Inflammatory macrophage treated with lipopolysaccharide for 4 hours (primary cell): ENCODE results near the gene RUNDC1.

Source experiments
- DNase-seq: peaks from one replicate; pipeline ENCODE4 v3.0.0-alpha.2; 2020

Gene RUNDC1

DNA sequence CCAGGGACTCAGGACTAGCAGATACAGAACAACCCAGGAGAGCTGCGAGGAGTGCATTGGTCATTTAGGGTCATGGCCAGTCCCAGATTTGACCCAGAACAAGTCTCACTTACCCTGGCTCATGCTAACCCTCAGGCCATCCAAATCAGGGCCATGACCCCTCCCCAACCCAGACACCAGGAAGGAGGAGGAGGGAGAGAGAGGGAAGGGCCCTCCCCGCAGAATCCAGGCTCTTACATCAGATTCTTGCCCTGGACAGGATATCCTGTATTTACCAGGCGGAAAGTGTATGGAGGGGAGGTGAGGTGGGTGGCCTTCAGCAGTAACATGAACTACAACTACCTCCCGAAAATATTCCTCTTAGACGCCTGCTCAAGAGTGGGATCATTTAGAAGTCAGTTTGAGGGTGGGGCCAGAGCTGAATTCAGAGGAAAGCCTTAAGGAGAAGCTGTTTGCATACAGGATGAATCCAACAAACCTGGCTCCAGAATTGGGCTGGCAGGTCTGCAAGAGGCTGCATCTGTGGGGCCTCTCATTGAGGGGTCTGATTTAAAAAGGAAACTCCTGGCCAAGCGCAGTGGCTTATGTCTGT lies 39.8 kb downstream of the RUNDC1 start:
- DNase-seq: no peak

DNA sequence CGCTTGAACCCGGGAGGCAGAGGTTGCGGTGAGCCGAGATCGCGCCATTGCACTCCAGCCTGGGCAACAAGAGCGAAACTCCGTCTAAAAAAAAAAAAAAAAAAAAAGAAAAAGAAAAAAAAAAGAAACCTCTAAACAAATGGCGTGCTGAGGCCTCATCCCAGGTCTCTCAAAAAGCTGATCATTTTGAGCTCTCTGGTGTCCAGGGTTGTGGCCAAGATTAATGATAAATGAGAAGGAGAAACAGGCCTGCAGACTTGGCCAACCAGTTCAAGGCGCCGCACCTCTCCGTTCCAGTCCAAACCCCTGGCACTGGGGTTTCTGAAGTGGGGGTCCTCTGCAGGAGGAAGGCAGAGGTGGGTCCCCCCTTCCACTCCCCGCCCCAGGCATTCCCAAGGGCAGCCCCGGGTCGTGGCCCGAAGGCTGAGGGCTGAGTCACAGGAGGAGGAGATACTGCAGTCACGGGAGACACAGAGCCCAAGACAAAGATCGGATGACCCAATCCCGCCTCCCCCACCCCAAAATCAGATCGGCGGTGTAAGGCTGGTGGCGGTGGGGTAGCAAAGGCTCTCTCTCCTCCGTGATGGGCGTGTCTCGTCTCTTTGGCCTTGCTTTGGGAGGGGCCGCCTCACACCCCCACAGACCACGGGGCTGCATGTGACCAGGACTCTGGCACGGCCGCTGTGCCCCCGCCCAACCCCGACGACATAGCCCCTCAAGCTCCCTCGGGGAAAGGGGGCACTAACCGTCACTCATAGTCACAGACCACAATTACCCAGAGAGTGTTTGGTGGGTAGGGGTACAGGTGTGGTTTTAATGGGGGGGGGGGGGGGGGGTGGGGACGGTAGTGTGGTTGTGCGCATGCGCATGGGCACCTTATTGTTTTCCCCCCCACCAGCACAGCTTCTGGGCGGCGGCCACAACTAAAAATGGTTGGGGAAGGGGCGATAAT lies 40.7 kb downstream of the RUNDC1 start:
- peak; percentile 82 for DNase-seq

DNA sequence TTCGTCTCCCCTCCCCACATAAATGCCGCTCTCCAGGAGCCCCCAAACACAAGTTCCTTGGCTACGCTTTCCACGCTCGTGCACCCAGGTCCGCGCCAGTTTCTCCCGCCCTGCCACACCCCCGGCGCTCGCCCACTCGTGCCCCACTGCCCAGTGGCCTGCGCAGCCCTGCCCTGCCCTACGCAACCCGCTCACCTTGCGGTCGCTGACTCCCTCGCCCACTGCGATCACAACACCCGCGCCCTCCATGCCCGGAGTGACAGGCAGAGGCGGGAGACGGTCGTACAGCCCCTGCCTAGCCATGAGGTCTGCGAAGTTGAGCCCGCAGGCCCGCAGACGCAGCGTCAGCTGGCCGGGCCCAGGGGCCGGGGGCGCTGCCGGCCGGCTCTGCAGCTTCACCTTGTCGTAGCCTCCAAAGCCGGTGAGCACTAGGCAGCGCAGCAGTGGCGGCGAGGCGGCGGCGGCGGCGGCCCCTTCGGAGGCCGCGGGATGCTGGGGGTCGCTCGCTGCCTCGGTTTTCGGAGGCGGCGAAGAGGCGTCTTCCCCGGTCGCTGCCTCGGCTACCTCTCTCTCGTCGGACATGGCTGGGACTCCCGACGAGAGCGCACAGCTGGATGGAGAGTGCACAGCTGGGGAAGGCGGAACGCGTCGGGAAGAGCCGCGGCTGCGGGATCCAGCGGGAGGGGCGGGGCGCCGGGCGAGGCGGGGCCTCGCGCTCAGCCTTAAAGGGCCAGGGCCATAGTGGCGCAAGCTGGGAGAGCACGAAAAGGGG lies 41.6 kb downstream of the RUNDC1 start, which contains the start of gene VAT1:
Gene VAT1, minus strand, starts transcription at position 645 of the 772 bp plus-strand sequence. Its CDS starts 63 bp downstream, at position 582.
- peak; percentile 76 for DNase-seq

DNA sequence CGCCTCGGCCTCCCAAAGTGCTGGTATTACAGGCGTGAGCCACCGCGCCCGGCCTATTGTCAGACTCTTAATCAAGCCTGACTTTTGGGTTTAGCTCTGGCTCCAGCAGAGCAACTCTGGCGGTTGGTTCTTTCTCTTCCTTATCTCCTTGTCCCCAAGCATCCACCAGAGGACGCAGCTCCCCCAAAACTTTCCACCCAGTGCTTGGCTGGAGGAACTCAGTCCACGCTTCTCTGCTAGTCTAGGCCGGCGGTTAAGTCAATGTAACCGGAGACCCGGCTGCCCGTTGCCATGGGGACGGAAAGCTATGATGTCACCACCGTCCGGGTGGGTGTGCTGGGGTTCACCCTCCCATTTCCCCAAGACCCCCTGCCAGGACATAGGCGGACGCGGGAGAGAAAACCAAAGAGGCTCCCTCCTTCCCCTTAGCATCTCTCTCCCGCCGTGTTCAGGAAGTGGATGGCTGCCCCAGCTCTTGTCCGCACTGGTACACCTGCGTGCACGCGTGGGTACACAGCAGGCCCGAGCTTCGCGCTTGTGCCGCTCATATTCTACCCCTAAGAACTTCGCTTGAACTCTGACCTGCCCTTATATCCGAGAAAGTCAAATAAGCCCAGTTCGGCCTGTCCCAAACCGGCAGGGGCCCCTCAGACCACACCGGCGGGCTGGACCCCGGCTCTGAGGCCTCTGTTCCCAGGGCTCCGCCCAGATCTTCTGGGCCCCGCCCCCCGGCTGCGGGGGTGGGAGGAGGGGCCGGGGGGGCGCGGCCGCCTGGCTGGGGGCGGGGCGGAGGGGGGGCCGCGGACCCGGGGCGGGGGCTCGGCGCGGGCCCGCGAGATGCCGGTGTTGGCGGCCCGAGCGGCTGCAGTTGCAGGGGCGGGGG lies 44.3 kb downstream of the RUNDC1 start, which contains the start of gene RND2:
Gene RND2, plus strand, starts transcription at position 825 of the 883 bp plus-strand sequence. CDS start 117 bp downstream, outside the sequence.
- DNase-seq: peak; percentile 88

DNA sequence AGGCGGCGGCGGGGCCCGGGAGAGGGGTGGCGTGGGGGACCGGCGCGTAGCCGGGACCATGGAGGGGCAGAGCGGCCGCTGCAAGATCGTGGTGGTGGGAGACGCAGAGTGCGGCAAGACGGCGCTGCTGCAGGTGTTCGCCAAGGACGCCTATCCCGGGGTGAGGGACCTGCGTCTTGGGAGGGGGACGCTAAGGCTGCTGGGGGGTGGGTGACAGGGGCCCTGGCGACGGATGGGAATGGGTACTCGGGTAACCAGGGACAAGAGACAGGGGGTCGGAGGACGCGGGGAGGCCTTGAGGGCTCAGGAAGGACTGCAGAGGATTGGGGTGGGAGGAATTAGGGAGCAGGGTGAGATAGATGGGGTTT lies 44.9 kb downstream of the RUNDC1 start:
- no peak for DNase-seq

DNA sequence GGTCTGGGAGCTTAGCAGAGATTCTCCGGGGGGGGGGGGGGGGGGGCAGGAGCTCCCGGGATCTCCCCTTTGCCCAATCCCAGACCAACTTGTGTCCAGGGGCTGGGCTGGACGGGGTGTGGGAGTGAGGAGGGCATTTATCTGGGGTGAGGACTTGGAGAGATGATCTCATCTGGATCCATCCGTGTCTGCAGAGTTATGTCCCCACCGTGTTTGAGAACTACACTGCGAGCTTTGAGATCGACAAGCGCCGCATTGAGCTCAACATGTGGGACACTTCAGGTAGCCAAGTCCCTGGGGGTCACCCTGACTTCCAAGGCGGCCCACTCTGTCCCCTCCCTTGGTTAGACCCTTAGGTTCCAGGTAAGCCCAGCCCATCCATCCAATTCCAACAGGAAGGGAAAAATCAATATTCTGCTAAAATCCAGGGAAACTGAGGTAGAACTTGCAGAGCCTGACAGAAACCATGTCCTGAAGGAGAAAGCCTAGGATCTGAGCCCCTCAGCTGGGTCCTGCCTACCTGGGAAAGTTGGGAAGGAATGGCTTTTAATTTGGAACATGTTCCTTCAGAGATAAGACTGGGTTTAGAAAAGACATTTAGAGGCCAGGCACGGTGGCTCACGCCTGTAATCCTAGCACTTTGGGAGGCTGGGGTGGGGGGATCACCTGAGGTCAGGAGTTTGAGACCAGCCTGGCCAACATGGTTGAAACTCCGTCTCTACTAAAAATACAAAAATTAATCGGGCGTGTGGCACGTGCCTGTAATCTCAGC lies 45.6 kb downstream of the RUNDC1 start:
- no peak for DNase-seq

DNA sequence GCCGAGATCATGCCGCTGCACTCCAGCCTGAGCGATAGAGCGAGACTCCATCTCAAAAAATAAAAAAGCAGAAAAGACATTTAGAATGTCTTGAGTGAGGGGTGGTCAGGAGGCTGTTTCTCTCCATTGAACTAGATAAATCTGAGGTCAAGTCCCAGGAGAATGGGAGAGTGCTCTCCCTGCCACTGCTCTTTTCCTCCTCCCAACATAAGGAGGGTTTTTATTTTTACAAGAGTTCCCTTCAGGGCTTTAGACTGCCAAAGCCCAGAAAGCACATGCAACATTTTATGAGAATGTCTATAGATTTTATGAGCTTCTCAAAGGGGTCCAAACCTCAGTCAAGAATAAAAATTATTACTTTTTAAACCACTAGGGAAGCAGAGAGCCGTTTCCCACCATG lies 46.2 kb downstream of the RUNDC1 start:
- no peak for DNase-seq

DNA sequence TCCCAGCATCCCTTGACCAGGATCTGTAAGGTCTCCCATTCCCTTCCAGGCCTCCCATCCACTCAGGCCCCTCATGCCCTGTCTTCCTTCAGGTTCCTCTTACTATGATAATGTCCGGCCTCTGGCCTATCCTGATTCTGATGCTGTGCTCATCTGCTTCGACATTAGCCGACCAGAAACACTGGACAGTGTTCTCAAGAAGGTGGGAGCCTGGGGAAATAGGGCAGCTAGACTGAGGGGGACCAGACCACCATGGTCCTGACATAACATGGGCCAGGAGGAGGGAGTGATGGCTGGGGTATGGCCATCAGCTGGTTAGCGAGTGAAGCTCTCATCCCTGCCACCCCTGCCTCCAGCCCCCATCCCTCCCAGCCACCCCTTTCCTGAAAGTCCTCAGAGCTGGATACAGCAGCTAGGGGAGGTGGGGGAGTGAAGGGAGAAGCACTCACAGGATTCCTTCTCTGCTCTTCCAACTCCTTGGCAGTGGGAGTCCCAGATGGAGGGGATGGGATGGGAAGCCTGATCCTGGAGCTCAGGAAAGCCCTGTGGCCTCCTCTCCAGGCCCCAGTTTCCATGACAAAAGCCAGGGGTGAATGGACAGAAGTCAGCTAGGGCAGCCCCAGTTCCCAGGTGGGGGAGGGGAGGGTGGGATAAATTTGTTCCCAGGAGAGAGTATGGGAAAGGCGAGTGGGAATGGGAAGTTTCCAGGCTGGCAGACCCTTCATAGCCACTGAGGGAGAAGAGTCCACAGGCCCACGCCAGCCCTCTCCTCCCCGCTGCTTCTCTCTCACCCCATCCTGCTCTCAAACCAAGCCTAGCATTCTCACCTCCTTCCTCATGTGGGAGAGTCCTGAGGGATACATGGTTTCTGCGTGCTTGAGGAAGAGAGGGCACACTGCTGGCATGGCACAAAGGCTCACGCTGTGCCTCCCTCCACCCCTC lies 47.0 kb downstream of the RUNDC1 start:
- no peak for DNase-seq

DNA sequence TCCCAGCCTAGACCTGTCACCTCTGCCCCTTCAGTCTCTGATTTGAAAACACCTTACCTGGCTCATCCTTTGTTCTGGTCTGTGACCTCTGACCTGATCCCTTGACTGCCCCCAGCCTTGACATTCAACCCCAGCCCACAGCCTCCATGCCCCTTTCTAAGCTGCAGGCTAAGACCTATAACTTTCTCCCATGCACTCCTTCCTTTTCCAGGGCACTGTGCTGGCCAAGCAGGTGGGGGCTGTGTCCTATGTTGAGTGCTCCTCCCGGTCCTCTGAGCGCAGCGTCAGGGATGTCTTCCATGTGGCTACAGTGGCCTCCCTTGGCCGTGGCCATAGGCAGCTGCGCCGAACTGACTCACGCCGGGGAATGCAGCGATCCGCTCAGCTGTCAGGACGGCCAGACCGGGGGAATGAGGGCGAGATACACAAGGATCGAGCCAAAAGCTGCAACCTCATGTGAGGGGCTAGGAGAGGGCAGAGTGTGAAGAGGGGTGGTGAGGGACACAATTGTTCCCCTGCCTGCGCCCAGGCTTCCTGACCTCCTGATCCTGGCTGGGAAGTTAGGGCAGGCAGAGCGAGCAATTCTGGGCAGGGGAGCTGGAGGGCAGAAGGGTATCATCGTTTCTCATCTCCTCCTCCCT lies 48.0 kb downstream of the RUNDC1 start:
- no peak for DNase-seq

DNA sequence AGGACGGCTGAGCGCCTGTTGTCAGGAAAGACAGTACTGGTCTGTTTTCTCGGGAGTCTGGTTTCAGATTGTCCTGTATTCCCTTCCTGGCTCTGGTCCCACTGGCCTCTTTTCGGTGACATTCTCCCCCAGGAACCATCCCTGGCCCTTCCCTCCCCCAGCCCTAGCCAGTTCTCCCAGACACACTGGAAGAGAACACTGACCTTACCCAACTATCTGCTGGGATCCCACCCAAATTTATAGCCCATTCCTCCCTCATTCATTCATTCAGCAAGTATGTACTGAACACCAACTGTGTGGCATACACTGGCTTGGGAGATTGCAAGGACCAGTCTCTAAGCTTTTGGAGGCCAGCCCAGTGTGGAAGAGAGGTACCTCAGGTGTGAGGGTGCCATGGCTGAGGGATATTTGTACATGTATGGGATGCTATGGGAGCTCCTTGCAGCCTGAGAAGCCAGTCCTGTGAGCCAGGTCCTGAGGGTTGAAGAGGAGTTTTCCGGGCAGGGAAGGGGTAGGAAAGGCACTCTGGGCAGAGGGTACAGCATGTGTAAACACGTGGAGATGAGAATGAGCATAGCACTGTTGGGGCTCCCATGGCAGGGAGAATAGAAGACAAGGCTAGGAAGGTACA lies 49.9 kb downstream of the RUNDC1 start:
- DNase-seq: no peak

DNA sequence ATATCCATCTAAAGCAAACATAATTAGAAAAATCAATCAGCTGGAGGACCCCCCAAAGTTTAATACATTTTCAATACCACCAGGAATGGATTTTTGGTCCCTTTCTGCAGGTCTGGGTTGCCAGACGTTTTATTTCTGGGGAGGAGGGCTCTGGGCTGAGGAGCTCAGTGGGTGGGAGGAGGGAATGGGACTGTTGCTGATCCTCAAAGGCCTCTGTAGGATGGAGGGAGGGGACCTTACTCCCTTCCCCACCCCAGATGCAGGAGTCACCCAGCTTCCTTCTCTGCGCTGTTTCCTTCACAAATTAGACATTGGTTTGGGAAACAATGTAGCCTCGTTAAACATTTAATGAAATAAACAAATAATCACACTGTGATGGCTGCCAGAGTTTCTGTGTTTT lies 51.3 kb downstream of the RUNDC1 start:
- DNase-seq: no peak

DNA sequence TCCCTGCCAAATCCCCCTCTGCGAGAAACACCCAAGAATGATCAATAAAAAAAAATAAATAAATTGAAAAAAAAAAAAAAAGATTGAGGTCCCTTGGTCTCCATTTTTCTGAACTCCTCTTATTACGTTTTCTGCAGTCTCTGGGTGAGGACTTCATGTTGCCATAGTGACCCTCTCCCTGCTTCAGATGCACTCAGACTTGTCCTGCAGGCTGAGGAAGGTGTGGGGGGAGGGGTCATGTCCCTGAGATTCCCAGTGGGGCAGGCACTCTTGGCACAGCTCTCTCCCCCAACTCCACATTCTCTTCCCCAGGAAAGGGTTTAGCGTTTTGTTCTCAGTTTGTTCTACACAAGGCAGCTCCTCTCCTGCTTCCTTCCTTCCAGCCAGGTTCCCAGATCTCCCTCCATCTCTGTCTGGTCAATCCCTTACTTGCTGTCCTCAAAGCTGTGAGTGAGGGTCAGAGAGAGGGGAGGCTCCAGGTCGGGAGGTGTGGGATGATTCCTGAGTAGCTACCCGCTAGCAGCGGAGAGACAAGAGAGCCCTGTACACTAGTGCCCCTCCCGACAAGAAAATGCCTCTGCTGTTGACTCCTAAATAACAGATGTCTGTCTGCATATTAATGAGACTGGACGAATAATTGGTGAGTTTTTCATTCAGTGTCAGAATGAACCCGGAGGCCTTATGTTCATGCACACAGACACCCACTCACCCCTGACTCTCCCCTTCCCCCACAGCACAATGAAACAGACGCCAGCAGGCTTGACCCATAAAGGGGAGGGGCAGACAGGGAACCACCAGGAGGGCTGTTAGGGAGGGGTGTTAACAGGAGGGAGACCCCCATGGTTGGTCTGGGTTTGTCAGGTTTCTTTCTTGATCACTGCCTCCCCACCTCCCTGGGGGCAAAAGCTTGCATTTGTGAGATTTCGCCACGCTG lies 53.9 kb downstream of the RUNDC1 start:
- DNase-seq: no peak

DNA sequence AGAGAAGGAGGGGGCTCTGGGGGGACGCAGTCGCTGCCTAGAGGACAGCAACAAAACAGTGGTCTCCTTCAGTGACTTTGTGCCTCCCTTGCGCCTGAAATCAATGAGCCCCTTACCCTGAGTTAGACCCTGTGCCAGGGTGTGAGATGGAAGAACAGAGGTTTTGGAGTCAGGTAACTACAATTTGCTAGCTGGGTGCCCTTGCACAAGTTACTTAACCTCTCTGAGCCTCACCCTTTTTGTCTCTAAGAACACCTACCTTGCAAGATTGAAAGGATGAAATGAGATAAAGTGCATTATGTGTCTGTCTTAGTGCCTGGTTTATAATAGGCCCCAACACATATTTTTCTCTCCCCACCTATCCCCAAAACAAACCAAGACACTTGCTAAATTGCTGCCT lies 54.5 kb downstream of the RUNDC1 start:
- DNase-seq: no peak

DNA sequence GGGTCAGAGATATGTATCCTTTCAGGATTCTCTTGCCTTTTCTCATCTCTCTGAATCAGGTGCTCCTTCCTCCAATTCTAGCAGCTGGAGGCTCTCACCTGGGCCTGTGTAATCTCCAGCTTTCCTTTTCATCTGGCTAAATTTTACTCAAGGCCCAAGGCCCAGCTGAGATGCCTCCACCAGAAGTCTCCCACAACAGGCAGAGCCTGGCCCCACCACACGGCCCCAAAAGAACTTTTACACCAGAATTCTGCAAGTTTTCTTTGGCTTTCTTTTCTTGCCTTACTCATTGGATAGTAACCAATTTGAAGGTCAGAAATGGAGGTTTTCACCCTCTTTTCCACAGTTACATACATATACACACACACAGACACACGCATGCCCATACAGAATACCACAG lies 59.3 kb downstream of the RUNDC1 start:
- DNase-seq: no peak

DNA sequence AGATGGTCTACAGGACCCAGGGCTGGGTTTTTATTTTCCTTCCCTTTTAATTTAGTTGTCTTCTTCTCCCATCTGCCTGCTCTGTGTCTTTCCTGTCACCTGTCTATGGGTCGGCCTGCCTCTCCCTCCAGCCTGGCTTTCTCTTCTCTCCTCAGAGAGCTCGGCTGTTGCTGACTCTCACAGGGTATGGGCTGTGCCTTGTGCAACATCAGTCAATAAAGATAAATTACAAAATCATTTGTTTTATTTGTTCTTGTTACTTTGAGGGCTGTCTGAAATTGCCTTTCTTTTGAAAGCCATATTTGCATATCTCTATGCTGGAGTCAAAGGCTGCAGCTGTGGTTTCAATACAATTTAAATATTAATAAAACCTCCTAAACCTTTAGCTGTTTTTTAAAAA lies 60.3 kb downstream of the RUNDC1 start:
- DNase-seq: no peak

DNA sequence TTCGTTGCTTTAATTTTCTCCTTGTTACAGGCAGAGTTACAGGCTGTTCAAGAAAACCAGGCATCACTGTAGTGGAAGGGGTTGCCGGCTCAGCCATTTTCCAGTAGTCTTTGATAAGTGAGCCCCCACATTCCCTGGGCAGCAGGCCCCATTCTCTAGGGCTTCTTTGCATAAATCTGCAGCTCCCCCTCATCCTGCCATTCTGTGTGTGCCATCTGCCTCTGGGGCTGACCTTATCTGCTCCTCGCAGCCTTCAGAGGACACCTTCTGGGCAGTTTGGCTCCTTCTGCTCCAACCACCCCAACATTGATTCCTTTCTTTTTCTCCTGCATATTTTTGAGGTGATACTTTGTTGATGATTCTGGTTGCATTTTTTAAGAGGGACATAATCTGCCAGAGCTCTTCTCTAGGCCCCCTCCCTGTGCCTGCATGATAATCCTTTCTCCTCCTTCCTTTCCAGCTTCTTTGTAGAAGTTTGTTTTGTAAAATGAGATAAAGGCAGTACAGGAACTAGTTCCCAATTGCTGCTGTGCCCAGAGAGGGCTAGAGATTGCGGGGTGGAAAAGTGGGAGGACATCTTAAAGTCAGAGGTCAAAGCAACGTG lies 61.8 kb downstream of the RUNDC1 start:
- no peak for DNase-seq
